GM12892 (cell line): ENCODE data around the gene RBM41.

Source experiments
- POLR2A ChIP-seq: IDR thresholded peaks from 2 replicates; pipeline ENCODE4 v1.6.1; 2011; ENCODE audit warnings: low read depth, low read length, control low read depth
- POLR2AphosphoS5 ChIP-seq: IDR thresholded peaks from 2 replicates; pipeline ENCODE4 v1.6.1; 2011; ENCODE audit warnings: low read depth, low read length, control low read depth
- TAF1 ChIP-seq: IDR thresholded peaks from 2 replicates; pipeline ENCODE4 v1.6.1; 2011; ENCODE audit warnings: low read depth, mild to moderate bottlenecking, control low read depth, low read length, borderline replicate concordance

GRCh38 chrX:107047622-107048021 is 71.0 kb downstream of the RBM41 start:
- TF ChIP-seq POLR2AphosphoS5 (no peak), TAF1 (no peak), POLR2A (no peak)
